MCF 10A (cell line): ENCODE data around the gene BCL3. TPM values are rescaled to one million over a fixed set of nuclear protein-coding genes. Genes with fewer than 3 reads are reported as not detected.

Experiments used
- BruUV-seq: library from RNA; stranded (reverse); fragments of 400-500 nt; replicated peaks from 2 replicates; lab custom pipeline; 2021; lab: Mats Ljungman, UMichigan
- CTCF ChIA-PET: fragments of 300-600 bp; sonication (Branson Sonifier 250); formaldehyde crosslinking; extraction: SDS; loops from one replicate; lab custom pipeline; 2021; ENCODE audit warnings: antibody characterized with exemption, inconsistent platforms; lab: Yijun Ruan, JAX
- POLR2A ChIA-PET: fragments of 300-600, 350-650 bp; sonication (Branson Sonifier 250); formaldehyde crosslinking; extraction: SDS; loops from one replicate; lab custom pipeline; 2020; ENCODE audit warnings: antibody characterized with exemption, inconsistent platforms; lab: Yijun Ruan, JAX
- DNase-seq: peaks from one replicate; pipeline ENCODE4 v3.0.0-alpha.2; 2018; ENCODE audit not compliant: unreplicated experiment
- H3K27ac Mint-ChIP-seq: one replicate; pipeline ENCODE4 v1.8.0; 2022; ENCODE audit warnings: mild to moderate bottlenecking, low read depth, mixed read lengths; ENCODE audit not compliant: unreplicated experiment
- H3K27me3 Mint-ChIP-seq: one replicate; pipeline ENCODE4 v1.8.0; 2022; ENCODE audit warnings: mixed read lengths; ENCODE audit not compliant: insufficient read depth, unreplicated experiment
- H3K36me3 Mint-ChIP-seq: one replicate; pipeline ENCODE4 v1.8.0; 2022; ENCODE audit warnings: mild to moderate bottlenecking, moderate library complexity, mixed read lengths; ENCODE audit not compliant: insufficient read depth, unreplicated experiment
- H3K4me1 Mint-ChIP-seq: one replicate; pipeline ENCODE4 v1.8.0; 2022; ENCODE audit warnings: mixed read lengths; ENCODE audit not compliant: insufficient read depth, unreplicated experiment
- H3K4me3 Mint-ChIP-seq: one replicate; pipeline ENCODE4 v1.8.0; 2022; ENCODE audit warnings: mild to moderate bottlenecking, moderate library complexity, mixed read lengths; ENCODE audit not compliant: unreplicated experiment
- H3K9me3 Mint-ChIP-seq: one replicate; pipeline ENCODE4 v1.8.0; 2022; ENCODE audit warnings: mixed read lengths; ENCODE audit not compliant: unreplicated experiment
- intact Hi-C: fragments of 100-400 bp; cut with micrococcal nuclease; formaldehyde crosslinking; loops from 2 replicates; pipeline ENCODE4 v1.14.1; 2022
- total RNA-seq: library from RNA; stranded (reverse); gene quantifications from 2 replicates; pipeline ENCODE4 v1.2.3, GENCODE V29; 2022
- TF ChIP-seq, protein P1 (sequence below): fragments of 200-600 bp; IDR thresholded peaks from one replicate; pipeline ENCODE4 v1.8.0; 2022; ENCODE audit warnings: antibody characterized with exemption, mild to moderate bottlenecking; ENCODE audit not compliant: unreplicated experiment

BCL3 gene
- total RNA-seq, 1 experiment from 2014 or later: 24.4 TPM

DNA sequence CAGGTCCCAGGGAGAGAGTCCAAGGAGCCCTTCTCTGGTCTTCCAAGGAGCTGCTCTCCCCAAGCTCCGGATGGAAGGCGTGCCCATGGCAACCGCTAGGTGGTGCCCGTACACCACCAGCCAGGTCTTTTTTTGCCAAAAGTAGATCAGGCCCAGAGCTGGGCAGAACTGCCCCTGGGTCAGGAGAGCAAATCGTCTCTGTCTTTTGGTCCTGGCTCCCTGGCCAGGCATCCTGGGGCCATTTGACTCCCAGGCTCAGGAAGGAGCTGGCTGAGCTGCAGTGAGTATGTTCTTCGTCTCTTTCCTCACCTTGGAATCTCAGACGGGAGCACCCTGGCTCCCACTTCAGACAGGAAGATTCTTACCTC lies 24.6 kb upstream of the BCL3 start:
- H3K4me1 Mint-ChIP-seq: peaks cover 10% of the 10 kb centered on the region

DNA sequence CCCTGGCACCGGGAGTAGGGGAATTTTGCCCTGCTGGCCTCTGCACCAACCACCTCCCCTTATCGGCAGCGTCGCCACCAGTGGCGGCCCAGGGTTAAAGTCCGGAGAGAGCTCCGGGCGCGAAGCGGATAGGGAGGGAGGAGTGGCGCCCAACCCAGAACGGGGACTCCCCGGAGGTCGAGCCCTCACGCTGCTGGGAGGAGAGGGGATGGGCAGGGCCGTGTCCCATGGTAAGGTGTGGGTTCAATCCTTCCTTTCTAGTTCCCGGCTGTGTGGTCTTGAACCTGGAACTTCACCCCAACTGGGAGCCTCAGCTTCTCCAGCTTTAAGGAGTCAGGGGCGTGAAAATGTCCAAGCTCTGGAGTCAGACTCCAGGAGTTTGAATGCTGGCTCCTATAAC lies 23.3 kb upstream of the BCL3 start:
- CTCF ChIA-PET: interaction anchor here (0.6 to 10.4 kb wide), 13 partner anchors 11 to 257 kb away, joined by 3 to 414 read pairs (median 15); partner anchors contain the start of gene CBLC
- TF ChIP-seq, protein P1, sequence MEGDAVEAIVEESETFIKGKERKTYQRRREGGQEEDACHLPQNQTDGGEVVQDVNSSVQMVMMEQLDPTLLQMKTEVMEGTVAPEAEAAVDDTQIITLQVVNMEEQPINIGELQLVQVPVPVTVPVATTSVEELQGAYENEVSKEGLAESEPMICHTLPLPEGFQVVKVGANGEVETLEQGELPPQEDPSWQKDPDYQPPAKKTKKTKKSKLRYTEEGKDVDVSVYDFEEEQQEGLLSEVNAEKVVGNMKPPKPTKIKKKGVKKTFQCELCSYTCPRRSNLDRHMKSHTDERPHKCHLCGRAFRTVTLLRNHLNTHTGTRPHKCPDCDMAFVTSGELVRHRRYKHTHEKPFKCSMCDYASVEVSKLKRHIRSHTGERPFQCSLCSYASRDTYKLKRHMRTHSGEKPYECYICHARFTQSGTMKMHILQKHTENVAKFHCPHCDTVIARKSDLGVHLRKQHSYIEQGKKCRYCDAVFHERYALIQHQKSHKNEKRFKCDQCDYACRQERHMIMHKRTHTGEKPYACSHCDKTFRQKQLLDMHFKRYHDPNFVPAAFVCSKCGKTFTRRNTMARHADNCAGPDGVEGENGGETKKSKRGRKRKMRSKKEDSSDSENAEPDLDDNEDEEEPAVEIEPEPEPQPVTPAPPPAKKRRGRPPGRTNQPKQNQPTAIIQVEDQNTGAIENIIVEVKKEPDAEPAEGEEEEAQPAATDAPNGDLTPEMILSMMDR: no peak
- Mint-ChIP-seq H3K27me3 (no peaks in the 10 kb centered on the region), H3K4me1 (peaks cover 10% of the 10 kb centered on the region), H3K27ac (no peak overlapping the region), H3K9me3 (no peaks in the 10 kb centered on the region), H3K4me3 (no peak overlapping the region), H3K36me3 (no peaks in the 10 kb centered on the region)
- no TSS peak for BruUV-seq
- POLR2A ChIA-PET: interaction anchor here (0.8 to 4.7 kb wide), 6 partner anchors 16 to 186 kb away, joined by 3 to 61 read pairs (median 10); partner anchors contain the start of gene BCL3
- intact Hi-C loops: no loop called here
- no peak for DNase-seq

More for the DNA sequence above, 24.6 kb upstream of the BCL3 start:
- BruUV-seq: no TSS peak
- intact Hi-C loops: loop anchor here (1.0 kb wide), 4 partner anchors 29 to 136 kb away; no protein-coding TSS in a partner anchor
- POLR2A ChIA-PET: interaction anchor here (0.6 to 4.7 kb wide), 12 partner anchors 9 to 51 kb away, joined by 3 to 61 read pairs (median 4); partner anchors contain the start of gene BCL3
- Mint-ChIP-seq H3K4me3 (no peak overlapping the region), H3K9me3 (no peaks in the 10 kb centered on the region), H3K27me3 (no peaks in the 10 kb centered on the region), H3K36me3 (no peaks in the 10 kb centered on the region), H3K27ac (no peak overlapping the region)
- CTCF ChIA-PET: interaction anchor here (0.6 to 10.4 kb wide), 42 partner anchors 9 to 620 kb away, joined by 3 to 414 read pairs (median 5); partner anchors contain the start of gene CBLC
- peak; percentile 90 for DNase-seq
- TF ChIP-seq, protein P1: peak; percentile 97

DNA sequence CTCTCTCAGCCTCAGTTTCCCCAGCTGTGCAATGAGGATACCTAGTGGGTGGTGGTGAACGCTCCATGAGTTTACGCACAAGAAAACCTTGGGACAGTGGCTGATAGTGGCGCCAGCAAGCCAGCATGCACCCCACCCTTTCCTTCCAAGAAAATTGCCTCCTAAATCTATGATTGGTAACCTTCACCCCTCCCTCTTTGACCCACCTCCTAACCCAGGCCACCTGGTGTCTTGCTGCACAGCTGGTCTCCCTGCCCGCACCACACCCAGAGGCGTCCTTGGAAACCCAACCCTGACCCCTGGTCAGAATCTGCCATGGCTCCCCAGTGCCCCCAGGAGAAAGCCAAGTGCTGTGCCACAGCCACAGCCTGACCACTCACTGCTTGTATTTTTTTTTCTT lies 22.8 kb upstream of the BCL3 start:
- intact Hi-C loops: no loop called here
- DNase-seq: no peak
- Mint-ChIP-seq H3K27me3 (no peaks in the 10 kb centered on the region), H3K27ac (no peak overlapping the region), H3K9me3 (no peaks in the 10 kb centered on the region), H3K36me3 (no peaks in the 10 kb centered on the region), H3K4me1 (peaks cover 10% of the 10 kb centered on the region), H3K4me3 (no peak overlapping the region)
- CTCF ChIA-PET: interaction anchor here (0.6 to 10.4 kb wide), 10 partner anchors 12 to 453 kb away, joined by 3 to 414 read pairs (median 4); partner anchors contain the start of genes BLOC1S3 and CBLC
- POLR2A ChIA-PET: interaction anchor here (4.7 kb wide), 1 partner anchor 46 kb away, joined by 61 read pairs; no protein-coding TSS in a partner anchor
- no TSS peak for BruUV-seq
- TF ChIP-seq, protein P1: no peak

DNA sequence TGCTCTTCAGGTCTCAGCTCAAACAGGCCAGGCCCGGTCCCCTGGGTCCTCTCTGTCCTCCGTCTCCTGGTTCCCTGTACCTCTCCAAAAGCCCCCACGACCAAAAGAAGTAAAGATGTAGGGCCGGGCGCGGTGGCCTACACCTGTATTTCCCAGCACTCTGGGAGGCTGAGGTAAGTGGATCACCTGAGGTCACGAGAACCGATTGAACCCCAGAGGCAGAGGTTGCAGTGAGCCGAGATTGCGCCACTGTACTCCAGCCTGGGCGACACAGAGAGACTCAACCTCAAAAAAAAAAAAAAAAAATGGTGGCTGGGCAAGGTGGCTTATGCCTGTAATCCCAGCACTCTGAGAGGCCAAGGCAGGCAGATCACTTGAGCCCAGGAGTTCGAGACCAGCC lies 22.0 kb upstream of the BCL3 start:
- intact Hi-C loops: no loop called here
- no peak for DNase-seq
- no peaks in the 10 kb centered on the region for H3K9me3 Mint-ChIP-seq
- BruUV-seq: no TSS peak
- ChIA-PET POLR2A (interaction anchor here (1.2 kb wide), 1 partner anchor 15 kb away, joined by 6 read pairs; no protein-coding TSS in a partner anchor), CTCF (interaction anchor here (0.6 to 10.4 kb wide), 7 partner anchors 15 to 452 kb away, joined by 3 to 414 read pairs (median 4); partner anchors contain the start of genes BLOC1S3 and CBLC)
- no peaks in the 10 kb centered on the region for H3K36me3 Mint-ChIP-seq
- H3K4me1 Mint-ChIP-seq: peaks cover 10% of the 10 kb centered on the region
- no peak overlapping the region for H3K4me3 Mint-ChIP-seq
- no peak overlapping the region for H3K27ac Mint-ChIP-seq
- TF ChIP-seq, protein P1: no peak
- no peaks in the 10 kb centered on the region for H3K27me3 Mint-ChIP-seq
